HG03025 (cell line): ENCODE data around the gene ADNP2.

Source experiments
- ATAC-seq: cut with Tn5 transposase; IDR thresholded peaks from one replicate; pipeline ENCODE4 v1.9.1; 2021; ENCODE audit warnings: mild to moderate bottlenecking, moderate library complexity; ENCODE audit not compliant: unreplicated experiment, low FRiP score

ADNP2 gene, protein sequence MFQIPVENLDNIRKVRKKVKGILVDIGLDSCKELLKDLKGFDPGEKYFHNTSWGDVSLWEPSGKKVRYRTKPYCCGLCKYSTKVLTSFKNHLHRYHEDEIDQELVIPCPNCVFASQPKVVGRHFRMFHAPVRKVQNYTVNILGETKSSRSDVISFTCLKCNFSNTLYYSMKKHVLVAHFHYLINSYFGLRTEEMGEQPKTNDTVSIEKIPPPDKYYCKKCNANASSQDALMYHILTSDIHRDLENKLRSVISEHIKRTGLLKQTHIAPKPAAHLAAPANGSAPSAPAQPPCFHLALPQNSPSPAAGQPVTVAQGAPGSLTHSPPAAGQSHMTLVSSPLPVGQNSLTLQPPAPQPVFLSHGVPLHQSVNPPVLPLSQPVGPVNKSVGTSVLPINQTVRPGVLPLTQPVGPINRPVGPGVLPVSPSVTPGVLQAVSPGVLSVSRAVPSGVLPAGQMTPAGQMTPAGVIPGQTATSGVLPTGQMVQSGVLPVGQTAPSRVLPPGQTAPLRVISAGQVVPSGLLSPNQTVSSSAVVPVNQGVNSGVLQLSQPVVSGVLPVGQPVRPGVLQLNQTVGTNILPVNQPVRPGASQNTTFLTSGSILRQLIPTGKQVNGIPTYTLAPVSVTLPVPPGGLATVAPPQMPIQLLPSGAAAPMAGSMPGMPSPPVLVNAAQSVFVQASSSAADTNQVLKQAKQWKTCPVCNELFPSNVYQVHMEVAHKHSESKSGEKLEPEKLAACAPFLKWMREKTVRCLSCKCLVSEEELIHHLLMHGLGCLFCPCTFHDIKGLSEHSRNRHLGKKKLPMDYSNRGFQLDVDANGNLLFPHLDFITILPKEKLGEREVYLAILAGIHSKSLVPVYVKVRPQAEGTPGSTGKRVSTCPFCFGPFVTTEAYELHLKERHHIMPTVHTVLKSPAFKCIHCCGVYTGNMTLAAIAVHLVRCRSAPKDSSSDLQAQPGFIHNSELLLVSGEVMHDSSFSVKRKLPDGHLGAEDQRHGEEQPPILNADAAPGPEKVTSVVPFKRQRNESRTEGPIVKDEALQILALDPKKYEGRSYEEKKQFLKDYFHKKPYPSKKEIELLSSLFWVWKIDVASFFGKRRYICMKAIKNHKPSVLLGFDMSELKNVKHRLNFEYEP

DNA sequence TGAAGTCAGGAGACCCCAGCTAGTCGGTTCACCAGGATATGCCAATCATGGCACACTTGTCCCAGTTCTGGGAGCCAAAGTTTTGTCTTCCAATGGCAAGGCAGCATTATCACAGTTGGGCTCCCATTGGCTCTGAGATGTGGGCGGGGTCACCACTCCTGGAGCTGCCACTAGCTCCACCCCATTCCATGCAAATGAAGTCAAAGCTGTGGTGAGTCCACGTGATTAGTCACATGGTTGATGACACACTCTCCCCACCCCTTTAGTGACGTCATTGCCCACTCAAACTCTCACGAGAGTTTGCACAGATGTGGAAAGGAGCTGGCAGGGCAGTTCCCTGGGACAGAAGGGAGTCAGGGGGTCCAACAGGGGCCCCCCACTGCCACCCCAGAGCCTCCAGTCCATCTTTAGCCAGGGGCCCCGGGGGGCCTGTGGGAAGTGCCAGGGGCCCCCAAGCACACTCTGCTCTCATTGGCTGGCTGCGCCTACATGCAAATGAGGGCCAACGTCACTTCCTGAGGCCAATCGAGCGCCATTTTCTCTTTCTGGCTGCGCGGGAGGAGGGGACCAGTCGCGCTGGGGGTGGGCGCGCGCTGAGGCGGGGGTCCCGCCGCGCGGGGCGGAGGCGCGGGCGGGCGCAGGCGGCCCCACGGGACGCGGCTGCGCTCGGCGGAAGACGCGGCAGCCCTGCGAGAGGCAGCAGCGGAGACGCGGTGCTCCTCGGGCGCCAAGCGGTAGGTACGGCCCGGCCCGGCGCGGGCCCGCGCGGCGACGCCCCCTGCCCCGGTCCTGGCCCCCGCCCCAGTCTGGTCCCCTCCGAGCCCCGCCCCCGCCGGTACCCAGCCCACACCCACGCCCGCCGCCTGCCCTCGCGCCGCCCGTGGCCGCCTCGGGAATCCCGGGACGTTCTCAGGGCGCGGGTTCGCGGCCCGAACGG, at the start of gene ADNP2:
Gene ADNP2, plus strand, starts transcription at position 524 of the 937 bp plus-strand sequence. CDS start 8,281 bp downstream, outside the sequence.
- ATAC-seq, result peak; percentile 66

DNA sequence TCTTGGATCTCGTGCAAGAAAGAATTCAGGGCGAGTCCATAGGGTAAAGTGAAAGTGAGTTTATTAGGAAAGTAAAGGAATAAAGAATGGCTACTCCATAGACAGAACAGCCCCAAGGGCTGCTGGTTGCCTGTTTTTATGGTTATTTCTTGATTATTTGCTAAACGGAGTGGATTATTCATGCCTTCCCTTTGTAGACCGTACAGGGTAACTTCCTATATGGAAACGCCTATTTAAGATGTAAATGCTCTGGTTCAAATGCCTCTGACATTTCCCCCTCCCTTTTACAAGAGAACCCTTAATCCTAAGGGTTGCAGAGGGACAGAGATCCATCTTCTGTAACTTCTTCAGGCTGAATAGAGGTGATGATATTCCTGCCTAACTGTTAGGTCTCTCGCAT, 49.1 kb upstream of the ADNP2 start:
- ATAC-seq, result no peak

DNA sequence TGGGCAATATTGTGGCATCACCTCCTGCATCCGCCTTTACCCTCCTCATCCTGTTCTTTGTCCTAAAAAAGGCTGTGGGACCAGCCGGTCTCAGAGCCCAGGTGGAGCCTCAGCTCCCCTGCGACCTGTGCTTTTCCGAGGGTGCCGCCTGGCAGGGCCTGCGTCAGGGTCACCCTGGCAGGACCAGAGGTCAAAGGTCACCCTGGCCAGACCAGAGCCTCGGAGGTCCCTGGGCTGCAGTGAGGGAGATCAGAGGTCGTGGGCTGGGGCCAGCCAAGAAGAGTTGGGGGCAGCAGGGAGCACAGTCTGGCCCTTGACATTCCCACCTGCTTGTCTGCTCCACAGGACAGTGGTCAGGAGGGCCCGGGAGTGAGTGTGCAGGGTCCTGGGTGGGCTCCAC, 43.4 kb upstream of the ADNP2 start:
- no peak for ATAC-seq

DNA sequence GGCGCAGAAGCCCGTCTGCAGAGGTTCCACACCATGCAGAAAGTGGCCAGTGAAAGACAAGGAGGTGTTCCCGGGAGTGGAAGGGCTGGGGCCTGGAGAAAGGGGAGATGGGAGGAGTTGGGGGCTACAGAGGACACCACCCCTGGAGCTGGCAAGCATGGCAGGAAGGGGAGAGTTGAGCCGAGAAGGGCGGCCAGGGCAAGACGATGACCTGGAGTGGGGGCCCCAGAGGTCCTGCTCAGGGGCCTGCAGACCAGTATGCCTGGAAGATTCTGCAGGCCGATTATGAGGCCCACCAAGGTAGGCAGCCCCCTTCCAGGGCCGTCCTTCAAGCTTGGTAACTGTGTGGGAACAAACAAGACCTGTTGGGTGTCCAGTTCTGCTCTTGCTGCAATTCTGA, 41.7 kb upstream of the ADNP2 start:
- ATAC-seq, result no peak

GRCh38 chr18:80067897-80068296, 41.2 kb upstream of the ADNP2 start:
- no peak for ATAC-seq

DNA sequence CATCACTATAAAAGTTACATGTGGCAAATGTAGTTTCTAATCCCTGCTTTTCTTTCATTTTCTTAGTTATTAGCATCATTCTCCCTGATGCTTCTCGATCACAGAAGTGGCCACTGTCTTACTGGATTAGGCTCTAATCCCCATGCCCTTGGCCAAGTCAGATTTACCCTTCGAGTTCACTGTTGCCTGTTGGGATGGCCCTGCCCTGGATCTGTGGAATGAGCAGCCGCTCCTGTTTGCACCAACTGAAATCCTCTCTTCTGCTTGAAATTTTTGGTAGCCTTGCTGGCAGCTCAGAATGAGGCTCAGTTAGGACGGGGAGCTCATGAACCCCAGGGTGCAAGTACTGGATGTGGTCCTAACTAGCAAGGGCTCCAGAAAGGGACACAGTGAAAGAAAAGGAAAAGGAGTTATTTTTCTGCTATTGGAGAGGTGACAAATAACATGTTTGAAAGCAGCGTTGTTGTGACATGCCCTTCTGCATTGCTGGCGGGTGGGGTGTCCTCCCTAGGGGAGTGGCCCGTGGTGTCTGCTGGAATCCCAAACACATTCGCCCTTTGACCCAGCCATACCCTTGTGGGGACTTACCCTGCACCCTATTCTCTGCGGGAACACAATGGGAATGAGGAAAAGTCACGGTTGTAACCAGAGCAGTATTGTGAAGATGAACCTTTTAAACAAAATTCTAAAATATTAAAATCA, 40.3 kb upstream of the ADNP2 start:
- ATAC-seq, result no peak

DNA sequence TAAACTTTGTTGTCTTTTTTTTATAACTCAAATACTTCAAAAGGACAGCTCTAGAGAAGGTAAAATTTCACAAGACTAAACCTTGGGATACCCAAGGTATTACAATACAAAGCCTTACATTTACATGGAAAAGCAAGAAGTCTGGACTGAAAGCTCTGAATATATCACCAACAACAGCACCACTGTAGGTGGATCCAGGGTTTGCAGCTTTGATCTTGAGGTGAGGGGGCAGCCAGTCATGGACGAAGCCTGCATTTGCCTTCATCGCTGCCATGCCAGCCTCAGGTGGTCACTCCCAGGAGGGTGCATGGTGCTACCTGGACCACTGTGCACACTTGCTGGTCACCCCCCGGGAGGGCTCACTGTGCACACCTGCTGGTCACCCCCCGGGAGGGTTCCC, 38.2 kb upstream of the ADNP2 start:
- ATAC-seq, result no peak

- no peak for ATAC-seq
Observed at GRCh38 chr18:80074183-80074582, 34.9 kb upstream of the ADNP2 start.

- ATAC-seq, result no peak
Observed at GRCh38 chr18:80074697-80075096, 34.4 kb upstream of the ADNP2 start.

GRCh38 chr18:80075940-80076339, 33.1 kb upstream of the ADNP2 start:
- no peak for ATAC-seq

- ATAC-seq, result no peak
Observed at GRCh38 chr18:80076379-80076778, 32.7 kb upstream of the ADNP2 start.

GRCh38 chr18:80077873-80078272, 31.2 kb upstream of the ADNP2 start:
- no peak for ATAC-seq

- no peak for ATAC-seq
Observed at GRCh38 chr18:80086281-80086680, 22.8 kb upstream of the ADNP2 start.

- no peak for ATAC-seq
Observed at GRCh38 chr18:80088036-80088435, 21.0 kb upstream of the ADNP2 start.

DNA sequence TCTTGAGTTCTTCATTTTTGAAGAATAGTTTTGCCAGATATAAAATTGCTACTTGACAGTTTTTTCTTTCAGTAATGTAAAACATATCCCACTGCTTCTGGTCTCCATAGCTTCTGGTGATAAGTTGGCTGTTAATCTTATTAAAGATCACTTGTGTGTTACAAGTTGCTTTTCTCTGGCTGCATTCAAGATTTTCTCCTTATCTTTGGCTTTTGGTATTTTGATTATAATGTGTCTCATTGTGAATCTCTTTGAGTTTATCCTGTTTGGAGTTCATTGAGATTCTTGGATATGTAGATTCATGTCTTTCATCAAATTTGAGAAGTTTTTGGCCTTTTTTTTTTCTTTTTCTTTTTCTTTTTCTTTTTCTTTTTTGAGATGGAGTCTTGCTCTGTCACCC, 20.2 kb upstream of the ADNP2 start:
- no peak for ATAC-seq

- no peak for ATAC-seq
Observed at GRCh38 chr18:80095414-80095813, 13.6 kb upstream of the ADNP2 start.

GRCh38 chr18:80096032-80096565, 13.0 kb upstream of the ADNP2 start:
- no peak for ATAC-seq

- no peak for ATAC-seq
Observed at GRCh38 chr18:80097201-80097600, 11.9 kb upstream of the ADNP2 start.

DNA sequence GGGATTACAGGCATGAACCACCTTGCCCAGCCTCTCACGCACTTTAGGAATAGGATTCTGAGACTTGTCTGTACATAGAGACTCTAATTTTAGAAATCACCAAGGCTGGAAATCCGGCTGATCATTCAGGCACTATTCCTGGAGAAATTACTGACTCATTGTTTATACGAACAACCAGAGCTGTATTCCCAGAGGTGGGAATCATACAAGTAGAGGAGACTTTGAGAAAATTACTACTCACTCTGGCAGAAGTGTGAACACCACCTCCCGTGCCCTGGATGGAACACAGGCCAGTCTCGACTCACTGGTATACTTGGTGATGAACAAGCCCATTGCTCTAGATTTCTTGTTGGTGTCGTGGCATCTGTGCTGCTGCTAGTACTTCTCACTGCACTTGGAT, 5.8 kb upstream of the ADNP2 start:
- ATAC-seq, result no peak
